GM12892 (cell line): ENCODE results near the gene LGI1.

Experiments used
- DNase-seq: peaks from one replicate; pipeline ENCODE4 v3.0.0; 2011; ENCODE audit not compliant: insufficient read length
- FAIRE-seq: peaks from 2 replicates; lab custom pipeline; 2011; peaks lifted over from hg19 to GRCh38; lab: Jason Lieb, UNC
- POLR2A ChIP-seq: IDR thresholded peaks from 2 replicates; pipeline ENCODE4 v1.6.1; 2011; ENCODE audit warnings: low read depth, low read length, control low read depth
- POLR2AphosphoS5 ChIP-seq: IDR thresholded peaks from 2 replicates; pipeline ENCODE4 v1.6.1; 2011; ENCODE audit warnings: low read depth, low read length, control low read depth
- TAF1 ChIP-seq: IDR thresholded peaks from 2 replicates; pipeline ENCODE4 v1.6.1; 2011; ENCODE audit warnings: low read depth, mild to moderate bottlenecking, control low read depth, low read length, borderline replicate concordance

Gene LGI1

GRCh38 chr10:93838278-93838677, 80.5 kb downstream of the LGI1 start:
- no peak for FAIRE-seq

DNA sequence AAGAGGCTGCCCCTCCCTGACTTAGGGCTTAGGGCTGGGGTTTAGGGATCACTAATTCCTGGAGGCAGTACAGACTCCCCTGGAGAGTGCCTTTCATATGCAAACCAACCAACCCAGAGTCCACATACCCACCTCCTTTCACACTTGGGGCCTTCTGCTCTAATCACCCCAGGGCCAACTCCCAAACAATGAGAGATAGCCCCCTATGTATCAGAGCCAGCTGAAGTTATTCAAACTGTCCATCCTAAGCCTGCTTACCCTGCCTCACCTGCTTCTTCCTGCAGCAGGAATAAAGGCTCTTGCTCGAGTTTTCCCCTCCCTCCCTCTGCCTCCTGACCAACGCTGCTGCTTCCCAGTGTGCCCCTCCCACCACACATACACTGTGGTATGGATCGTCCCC, 84.2 kb downstream of the LGI1 start:
- DNase-seq = no peak
- FAIRE-seq = no peak
- TF ChIP-seq POLR2A (no peak), TAF1 (no peak), POLR2AphosphoS5 (no peak)

More at GRCh38 chr10:93838278-93838677, 80.5 kb downstream of the LGI1 start:
- no peak for DNase-seq
- TF ChIP-seq POLR2AphosphoS5 (no peak), POLR2A (no peak), TAF1 (no peak)

GRCh38 chr10:93844979-93845626, 87.4 kb downstream of the LGI1 start:
- no peak for DNase-seq
- no peak for FAIRE-seq
- TF ChIP-seq TAF1 (no peak), POLR2AphosphoS5 (no peak), POLR2A (no peak)
